Sigmoid colon (tissue), 7 donors: ENCODE measurements around the gene SNUPN. TPM values are rescaled to one million over a fixed set of nuclear protein-coding genes. Genes with fewer than 3 reads are reported as not detected.

Experiments used
- DNase-seq: peaks from one replicate; pipeline ENCODE4 v3.0.0-alpha.2; 2019
- H3K27ac ChIP-seq, 4 donors: fragments of 200-600 bp; sonication (generic); one replicate each; pipeline ENCODE4 v1.5.1; 2016 to 2019; ENCODE audit warnings: mild to moderate bottlenecking in 1 of 4
- H3K27me3 ChIP-seq, 3 donors: fragments of 200-600 bp; sonication (generic); one replicate each; pipeline ENCODE4 v1.5.1; 2019; ENCODE audit warnings: mild to moderate bottlenecking in 1 of 3
- H3K36me3 ChIP-seq, 4 donors: fragments of 200-600 bp; sonication (generic); one replicate each; pipeline ENCODE4 v1.5.1; 2016 to 2019
- H3K4me1 ChIP-seq, 4 donors: fragments of 200-600 bp; sonication (generic); one replicate each; pipeline ENCODE4 v1.5.1; 2017 to 2019
- H3K4me3 ChIP-seq, 4 donors: fragments of 200-600 bp; sonication (generic); one replicate each; pipeline ENCODE4 v1.5.1; 2017 to 2019; ENCODE audit warnings: mild to moderate bottlenecking in 2 of 4, moderate library complexity in 1 of 4
- H3K9me3 ChIP-seq, 4 donors: fragments of 200-600 bp in 3 of 4; sonication (generic) in 3 of 4; one replicate each; pipeline versions ENCODE4 v1.5.1 to v1.6.1; 2013 to 2019
- CTCF ChIP-seq, 4 experiments: fragments of 450-650 bp in 3 of 4; fragments of 200-600 bp in 1 of 4; IDR thresholded peaks; one replicate each; pipeline ENCODE4 v1.5.1; 2016 to 2019; ENCODE audit warnings: antibody characterized with exemption in 4 of 4, mild to moderate bottlenecking in 3 of 4, moderate library complexity in 2 of 4
- EP300 ChIP-seq, 4 donors: sonication (generic); formaldehyde crosslinking; IDR thresholded peaks; one replicate each; pipeline ENCODE4 v1.6.1; 2017; ENCODE audit warnings: antibody characterized with exemption in 4 of 4
- POLR2A ChIP-seq, 2 donors: fragments of 450-650 bp; IDR thresholded peaks; one replicate each; pipeline ENCODE4 v1.6.1; 2016; ENCODE audit warnings: antibody characterized with exemption in 2 of 2, mild to moderate bottlenecking in 2 of 2, moderate library complexity in 2 of 2
- POLR2AphosphoS5 ChIP-seq, 4 donors: sonication (generic); formaldehyde crosslinking; IDR thresholded peaks; one replicate each; pipeline ENCODE4 v1.6.1; 2017; ENCODE audit warnings: antibody characterized with exemption in 4 of 4
- WGBS, 2 donors: extraction: QIAGEN DNeasy Blood & Tissue Kit; methylation state at CpG; one replicate each; pipeline ENCODE4 v1.1.7; 2013; 5-methylcytosine and 5-hydroxymethylcytosine counted together
- intact Hi-C: fragments of 100-400 bp; cut with DNase I; formaldehyde crosslinking; loops from one replicate; pipeline ENCODE4 v1.15.1; 2023
- polyA plus RNA-seq, 3 donors: library from polyadenylated mRNA; stranded (reverse); fragments of 200-250 nt; gene quantifications; one replicate each; pipeline ENCODE4 v1.2.3, GENCODE V29; 2013
- total RNA-seq, 4 donors: library from RNA; depleted of rRNA; stranded (reverse); fragments of >200 nt; gene quantifications; one replicate each; pipeline ENCODE4 v1.1.0, GENCODE V29; 2016
- donor health status: healthy with polysubstance abuse.
- donor health status: Bipolar disorder and iron deficiency.
- donor health status: healthy.

SNUPN gene
- total and polyA plus RNA-seq, 7 donors, result 15.3 to 28.6 (median 21.6) TPM

GRCh38 chr15:75650908-75651809, 25.6 kb upstream of the SNUPN start:
- DNase-seq, result peak; percentile 80
- peaks cover 0 to 14% (median 3%) of the 10 kb centered on the region in 4 donors for H3K36me3 ChIP-seq
- peak overlapping the region; percentile 30 to 98 (median 96) for H3K27ac ChIP-seq
- no peaks in the 10 kb centered on the region for H3K27me3 ChIP-seq
- H3K9me3 ChIP-seq, result no peaks in the 10 kb centered on the region
- no peak for TF ChIP-seq EP300 (IDR thresholded peaks at IDR 0.05)
- peak in 1 of 4 donors; percentile 26 for TF ChIP-seq POLR2AphosphoS5 (IDR thresholded peaks at IDR 0.05)
- peak overlapping the region; percentile 5 to 78 (median 27) for H3K4me3 ChIP-seq
- intact Hi-C loops, result no loop called here
- H3K4me1 ChIP-seq, result peaks cover 0 to 83% (median 75%) of the 10 kb centered on the region in 4 donors
- 33 to 52% methylated on average over 9 of the region's 9 CpGs for WGBS, 2 donors

- Histone ChIP-seq H3K27ac (peak overlapping the region; percentile 94 to 98 (median 97)), H3K36me3 (peaks cover 0 to 6% (median 3%) of the 10 kb centered on the region in 4 donors), H3K4me1 (peaks cover 0 to 75% (median 71%) of the 10 kb centered on the region in 4 donors), H3K27me3 (no peaks in the 10 kb centered on the region), H3K4me3 (peak overlapping the region; percentile 5 to 78 (median 27)), H3K9me3 (no peaks in the 10 kb centered on the region)
- intact Hi-C loops, result loop anchor here (5.0 kb wide), 1 partner anchor 87 kb away; no protein-coding TSS in a partner anchor
- DNase-seq, result peak; percentile 65
- TF ChIP-seq POLR2AphosphoS5 (IDR thresholded peaks at IDR 0.05), result no peak
- WGBS, 2 donors, result 93 to 94% methylated on average over 18 of the region's 18 CpGs
Measured at GRCh38 chr15:75649848-75650247, 24.3 kb upstream of the SNUPN start.

- Histone ChIP-seq H3K9me3 (no peaks in the 10 kb centered on the region), H3K4me1 (peaks cover 0 to 69% (median 64%) of the 10 kb centered on the region in 4 donors), H3K4me3 (peak overlapping the region; percentile 77 to 87 (median 78)), H3K27me3 (no peaks in the 10 kb centered on the region), H3K36me3 (peaks cover 0 to 3% (median under 1%) of the 10 kb centered on the region in 4 donors), H3K27ac (peak overlapping the region; percentile 94 to 98 (median 97))
- DNase-seq, result peak; percentile 69
- intact Hi-C loops, result loop anchor here (5.0 kb wide), 1 partner anchor 88 kb away; no protein-coding TSS in a partner anchor
- no peak for TF ChIP-seq POLR2AphosphoS5 (IDR thresholded peaks at IDR 0.05)
- no peak for TF ChIP-seq CTCF (IDR thresholded peaks at IDR 0.05)
- TF ChIP-seq POLR2A (IDR thresholded peaks at IDR 0.05), result no peak
- TF ChIP-seq EP300 (IDR thresholded peaks at IDR 0.05), result no peak
- 82 to 86% methylated on average over 19 of the region's 19 CpGs for WGBS, 2 donors
Measured at GRCh38 chr15:75649045-75649761, 23.7 kb upstream of the SNUPN start.

GRCh38 chr15:75648156-75649000, 22.9 kb upstream of the SNUPN start:
- intact Hi-C loops, result loop anchor here (5.0 kb wide), 1 partner anchor 89 kb away; no protein-coding TSS in a partner anchor
- H3K4me1 ChIP-seq, result peaks cover 0 to 61% (median 58%) of the 10 kb centered on the region in 4 donors

More at GRCh38 chr15:75648156-75649000, 22.9 kb upstream of the SNUPN start:
- DNase-seq, result peak; percentile 82
- H3K27me3 ChIP-seq, result no peaks in the 10 kb centered on the region
- no peak for TF ChIP-seq EP300 (IDR thresholded peaks at IDR 0.05)
- TF ChIP-seq POLR2A (IDR thresholded peaks at IDR 0.05), result no peak
- TF ChIP-seq CTCF (IDR thresholded peaks at IDR 0.05), result peak in 1 of 4 experiments; percentile 2
- peak in 1 of 4 donors; percentile 13 for TF ChIP-seq POLR2AphosphoS5 (IDR thresholded peaks at IDR 0.05)
- H3K36me3 ChIP-seq, result no peaks in the 10 kb centered on the region
- peak overlapping the region; percentile 94 to 98 (median 97) for H3K27ac ChIP-seq
- no peaks in the 10 kb centered on the region for H3K9me3 ChIP-seq
- 3 to 12% methylated on average over 34 of the region's 34 CpGs for WGBS, 2 donors
- H3K4me3 ChIP-seq, result peak overlapping the region; percentile 77 to 87 (median 78)
